ENCODE data around the gene RNU5D-1. TPM values are rescaled to one million over a fixed set of nuclear protein-coding genes. Genes with fewer than 3 reads are reported as not detected.
"Not testable (repeated sequence)": the region's sequence is repeated elsewhere in the genome, so short reads cannot be mapped to it uniquely, and the experiment has no call there.

RNU5D-1 gene
- total and polyA plus RNA-seq, 5 donors = not detected

GRCh38 chr1:44760876-44761275 lies 29.9 kb upstream of the RNU5D-1 start:
- WGBS = 85% methylated on average over 3 of the region's 3 CpGs

GRCh38 chr1:44759077-44759476 lies 28.1 kb upstream of the RNU5D-1 start:
- intact Hi-C loops (cut with DNase I) = no loop called here
- H3K4me3 ChIP-seq (ENCODE audit: low read length) = no peak overlapping the region
- H3K9me3 ChIP-seq (ENCODE audit: control insufficient read depth, low read length) = no peaks in the 10 kb centered on the region
- no peaks in the 10 kb centered on the region for H3K4me1 ChIP-seq (ENCODE audit: control insufficient read depth, insufficient read depth, low read length)
- H3K27me3 ChIP-seq (ENCODE audit: control insufficient read depth, insufficient read depth) = no peaks in the 10 kb centered on the region
- WGBS = 89% methylated on average over 11 of the region's 11 CpGs
- no peak for ATAC-seq
- peak in 1 of 3 donors; percentile 44 for DNase-seq
- no peak overlapping the region for H3K27ac ChIP-seq (ENCODE audit: low read length)

More at GRCh38 chr1:44760876-44761275, 29.9 kb upstream of the RNU5D-1 start:
- Histone ChIP-seq H3K4me1 (ENCODE audit: control insufficient read depth, insufficient read depth, low read length) (no peaks in the 10 kb centered on the region), H3K4me3 (ENCODE audit: low read length) (no peak overlapping the region), H3K27me3 (ENCODE audit: control insufficient read depth, insufficient read depth) (no peaks in the 10 kb centered on the region), H3K9me3 (ENCODE audit: control insufficient read depth, low read length) (no peaks in the 10 kb centered on the region), H3K27ac (ENCODE audit: low read length) (no peak overlapping the region)
- DNase-seq = no peak
- no peak for ATAC-seq
- intact Hi-C loops (cut with DNase I) = no loop called here

GRCh38 chr1:44757420-44757819 lies 26.4 kb upstream of the RNU5D-1 start:
- Histone ChIP-seq H3K9me3 (ENCODE audit: control insufficient read depth, low read length) (no peaks in the 10 kb centered on the region), H3K27me3 (ENCODE audit: control insufficient read depth, insufficient read depth) (no peaks in the 10 kb centered on the region), H3K4me3 (ENCODE audit: low read length) (no peak overlapping the region), H3K4me1 (ENCODE audit: control insufficient read depth, insufficient read depth, low read length) (no peaks in the 10 kb centered on the region), H3K27ac (ENCODE audit: low read length) (no peak overlapping the region)
- ATAC-seq = no peak
- DNase-seq = no peak
- WGBS = 95% methylated on average over 2 of the region's 2 CpGs
- intact Hi-C loops (cut with DNase I) = no loop called here

GRCh38 chr1:44747878-44748277 lies 16.9 kb upstream of the RNU5D-1 start:
- H3K27ac ChIP-seq (ENCODE audit: low read length) = no peak overlapping the region
- 91% methylated on average over 3 of the region's 3 CpGs for WGBS
- no peaks in the 10 kb centered on the region for H3K4me1 ChIP-seq (ENCODE audit: control insufficient read depth, insufficient read depth, low read length)
- no peaks in the 10 kb centered on the region for H3K9me3 ChIP-seq (ENCODE audit: control insufficient read depth, low read length)
- no peak overlapping the region for H3K4me3 ChIP-seq (ENCODE audit: low read length)
- ATAC-seq (no peak), DNase-seq (no peak)
- intact Hi-C loops (cut with DNase I) = loop anchor here in 1 of 4 donors (10.0 kb wide), 1 partner anchor 747 kb away; the partner anchor contains the start of gene TESK2
- no peaks in the 10 kb centered on the region for H3K27me3 ChIP-seq (ENCODE audit: control insufficient read depth, insufficient read depth)

GRCh38 chr1:44743211-44743610 lies 12.2 kb upstream of the RNU5D-1 start:
- Histone ChIP-seq H3K27me3 (ENCODE audit: control insufficient read depth, insufficient read depth) (no peaks in the 10 kb centered on the region), H3K4me1 (ENCODE audit: control insufficient read depth, insufficient read depth, low read length) (no peaks in the 10 kb centered on the region), H3K27ac (ENCODE audit: low read length) (no peak overlapping the region), H3K9me3 (ENCODE audit: control insufficient read depth, low read length) (no peaks in the 10 kb centered on the region), H3K4me3 (ENCODE audit: low read length) (no peak overlapping the region)
- ATAC-seq (no peak), DNase-seq (no peak)
- 87% methylated on average over 1 of the region's 1 CpG for WGBS
- intact Hi-C loops (cut with DNase I) = loop anchor here in 1 of 4 donors (10.0 kb wide), 1 partner anchor 752 kb away; the partner anchor contains the start of gene TESK2

GRCh38 chr1:44740179-44740617 lies 9.2 kb upstream of the RNU5D-1 start:
- ATAC-seq = no peak
- Histone ChIP-seq H3K27ac (ENCODE audit: low read length) (no peak overlapping the region), H3K27me3 (ENCODE audit: control insufficient read depth, insufficient read depth) (no peaks in the 10 kb centered on the region), H3K4me3 (ENCODE audit: low read length) (peak overlapping the region; percentile 41), H3K9me3 (ENCODE audit: control insufficient read depth, low read length) (no peaks in the 10 kb centered on the region), H3K4me1 (ENCODE audit: control insufficient read depth, insufficient read depth, low read length) (no peaks in the 10 kb centered on the region)
- 2% methylated on average over 14 of the region's 14 CpGs for WGBS
- intact Hi-C loops (cut with DNase I) = loop anchor here in 1 of 4 donors (10.0 kb wide), 1 partner anchor 755 kb away; the partner anchor contains the start of gene TESK2
- no peak for DNase-seq

GRCh38 chr1:44739307-44740178 lies 8.6 kb upstream of the RNU5D-1 start, which contains the start of gene KIF2C:
Gene KIF2C (plus strand): TSS chr1:44739837. CDS start chr1:44739933, 96 bp downstream.
- DNase-seq = peak; percentile 98 to 99 (median 99)
- no peaks in the 10 kb centered on the region for H3K9me3 ChIP-seq (ENCODE audit: control insufficient read depth, low read length)
- intact Hi-C loops (cut with DNase I) = loop anchor here in 1 of 4 donors (10.0 kb wide), 1 partner anchor 755 kb away; the partner anchor contains the start of gene TESK2
- no peaks in the 10 kb centered on the region for H3K4me1 ChIP-seq (ENCODE audit: control insufficient read depth, insufficient read depth, low read length)
- H3K27ac ChIP-seq (ENCODE audit: low read length) = peak within 1 kb of the TSS; percentile 100
- WGBS = under 1% methylated on average over 57 of the region's 57 CpGs
- peak; percentile 99 to 100 for ATAC-seq
- peak within 1 kb of the TSS; percentile 89 for H3K4me3 ChIP-seq (ENCODE audit: low read length)
- H3K27me3 ChIP-seq (ENCODE audit: control insufficient read depth, insufficient read depth) = no peaks in the 10 kb centered on the region

GRCh38 chr1:44738953-44739306 lies 8.0 kb upstream of the RNU5D-1 start:
- H3K4me1 ChIP-seq (ENCODE audit: control insufficient read depth, insufficient read depth, low read length); DNase-seq; intact Hi-C loops (cut with DNase I); ATAC-seq; H3K27me3 ChIP-seq (ENCODE audit: control insufficient read depth, insufficient read depth); H3K9me3 ChIP-seq (ENCODE audit: control insufficient read depth, low read length): not testable (repeated sequence)
- Histone ChIP-seq H3K4me3 (ENCODE audit: low read length) (peak overlapping the region; percentile 89), H3K27ac (ENCODE audit: low read length) (peak overlapping the region; percentile 100)
- WGBS = 86% methylated on average over 1 of the region's 1 CpG

GRCh38 chr1:44735992-44736391 lies 5.0 kb upstream of the RNU5D-1 start:
- DNase-seq (no peak), ATAC-seq (no peak)
- Histone ChIP-seq H3K4me1 (ENCODE audit: control insufficient read depth, insufficient read depth, low read length) (no peaks in the 10 kb centered on the region), H3K4me3 (ENCODE audit: low read length) (no peak overlapping the region), H3K27ac (ENCODE audit: low read length) (no peak overlapping the region), H3K9me3 (ENCODE audit: control insufficient read depth, low read length) (no peaks in the 10 kb centered on the region), H3K27me3 (ENCODE audit: control insufficient read depth, insufficient read depth) (no peaks in the 10 kb centered on the region)
- WGBS = 95% methylated on average over 1 of the region's 1 CpG
- intact Hi-C loops (cut with DNase I) = no loop called here

- Histone ChIP-seq H3K9me3 (ENCODE audit: control insufficient read depth, low read length) (no peaks in the 10 kb centered on the region), H3K4me1 (ENCODE audit: control insufficient read depth, insufficient read depth, low read length) (peaks cover 2% of the 10 kb centered on the region), H3K27me3 (ENCODE audit: control insufficient read depth, insufficient read depth) (no peaks in the 10 kb centered on the region), H3K4me3 (ENCODE audit: low read length) (no peak overlapping the region), H3K27ac (ENCODE audit: low read length) (no peak overlapping the region)
- intact Hi-C loops (cut with DNase I) = no loop called here
- DNase-seq = no peak
- WGBS = 65% methylated on average over 1 of the region's 1 CpG
- ATAC-seq = no peak
Measured at GRCh38 chr1:44733784-44734183, 2.8 kb upstream of the RNU5D-1 start.

GRCh38 chr1:44733365-44733764 lies 2.4 kb upstream of the RNU5D-1 start:
- ATAC-seq (no peak), DNase-seq (no peak)
- WGBS = 17% methylated on average over 1 of the region's 1 CpG
- intact Hi-C loops (cut with DNase I) = no loop called here
- H3K4me1 ChIP-seq (ENCODE audit: control insufficient read depth, insufficient read depth, low read length) = peaks cover 2% of the 10 kb centered on the region
- no peak overlapping the region for H3K27ac ChIP-seq (ENCODE audit: low read length)
- no peak overlapping the region for H3K4me3 ChIP-seq (ENCODE audit: low read length)
- no peaks in the 10 kb centered on the region for H3K9me3 ChIP-seq (ENCODE audit: control insufficient read depth, low read length)
- no peaks in the 10 kb centered on the region for H3K27me3 ChIP-seq (ENCODE audit: control insufficient read depth, insufficient read depth)
